Right lobe of liver (tissue), 4 donors: Measurements from ENCODE around the gene CHL1.

Experiments used
- CTCF ChIP-seq, 4 donors: fragments of 200-600 bp in 3 of 4; fragments of 450-650 bp in 1 of 4; IDR thresholded peaks; one replicate each; pipeline versions ENCODE4 v1.5.1 to v1.8.0; 2016 to 2022; ENCODE audit warnings: antibody characterized with exemption in 4 of 4, mild to moderate bottlenecking in 2 of 4
- POLR2A ChIP-seq: fragments of 450-650 bp; IDR thresholded peaks from one replicate; pipeline ENCODE4 v1.6.1; 2017; ENCODE audit warnings: antibody characterized with exemption, mild to moderate bottlenecking
- donor health status: DM: no; HTN: no; CAD: no.
- donor health status: DM: no; HTN: no; CAD: no.
- donor health status: DM: no; HTN: yes; CAD: no.

GRCh38 chr3:307182-307581 is 110.6 kb downstream of the CHL1 start:
- TF ChIP-seq CTCF (IDR thresholded peaks at IDR 0.05): no peak
- TF ChIP-seq POLR2A: no peak
